ENCODE results near the gene BBOX1. TPM values are rescaled to one million over a fixed set of nuclear protein-coding genes. Genes with fewer than 3 reads are reported as not detected.

The BBOX1 gene
- total RNA-seq, 2 donors from 2014 or later: not detected

DNA sequence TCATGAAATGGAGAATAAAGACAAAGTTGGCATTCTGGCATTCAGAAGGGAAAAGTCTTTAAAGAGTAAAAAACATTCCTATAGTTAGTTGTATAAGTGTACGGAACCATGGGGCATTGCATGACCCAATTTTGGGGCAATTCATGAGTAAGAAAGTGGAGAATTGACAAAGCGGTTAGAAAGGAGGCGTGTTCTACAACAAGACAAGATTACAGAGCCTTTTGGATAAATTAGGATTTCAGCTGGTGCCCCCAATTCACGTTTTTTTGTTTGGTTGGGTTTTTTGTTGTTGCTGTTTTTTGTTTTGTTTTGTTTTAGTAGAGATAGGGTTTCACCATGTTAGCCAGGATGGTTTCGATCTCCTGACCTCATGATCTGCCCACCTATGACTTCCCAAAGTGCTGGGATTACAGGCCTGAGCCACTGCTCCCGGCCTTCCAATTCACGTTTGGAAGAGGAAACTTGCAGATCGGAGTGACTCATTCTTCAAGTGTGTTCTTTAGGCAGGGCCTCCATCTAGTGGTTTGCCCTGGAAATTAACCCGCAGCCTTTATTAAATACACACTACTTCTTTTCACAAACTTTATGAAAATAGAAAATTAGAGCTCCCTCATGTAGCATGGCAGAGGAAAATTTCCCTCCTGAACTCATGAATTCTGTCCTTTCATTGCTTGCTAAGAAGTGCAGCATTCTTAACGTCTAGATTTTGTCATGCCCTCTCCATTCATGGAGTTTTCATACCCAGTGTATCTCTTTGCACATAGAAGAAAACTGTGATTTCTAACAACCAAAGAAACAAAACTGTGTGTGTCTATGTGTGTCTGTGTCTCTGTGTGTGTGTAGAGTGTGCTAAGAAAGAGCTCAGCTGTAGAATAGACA lies 118.1 kb downstream of the BBOX1 start:
- DNase-seq: peak; percentile 61
- intact Hi-C loops (cut with DNase I): loop anchor here (5.0 kb wide), 2 partner anchors 406 to 861 kb away; no protein-coding TSS in a partner anchor
- Histone ChIP-seq H3K9ac (ENCODE audit: low read depth in 2 of 2, low read length in 2 of 2) (no peak overlapping the region), H3K9me3 (no peaks in the 10 kb centered on the region), H3K27ac (no peak overlapping the region), H3K36me3 (no peaks in the 10 kb centered on the region), H3K27me3 (no peaks in the 10 kb centered on the region), H3K4me1 (no peaks in the 10 kb centered on the region), H3K4me3 (no peak overlapping the region)
- TF ChIP-seq, protein P1, sequence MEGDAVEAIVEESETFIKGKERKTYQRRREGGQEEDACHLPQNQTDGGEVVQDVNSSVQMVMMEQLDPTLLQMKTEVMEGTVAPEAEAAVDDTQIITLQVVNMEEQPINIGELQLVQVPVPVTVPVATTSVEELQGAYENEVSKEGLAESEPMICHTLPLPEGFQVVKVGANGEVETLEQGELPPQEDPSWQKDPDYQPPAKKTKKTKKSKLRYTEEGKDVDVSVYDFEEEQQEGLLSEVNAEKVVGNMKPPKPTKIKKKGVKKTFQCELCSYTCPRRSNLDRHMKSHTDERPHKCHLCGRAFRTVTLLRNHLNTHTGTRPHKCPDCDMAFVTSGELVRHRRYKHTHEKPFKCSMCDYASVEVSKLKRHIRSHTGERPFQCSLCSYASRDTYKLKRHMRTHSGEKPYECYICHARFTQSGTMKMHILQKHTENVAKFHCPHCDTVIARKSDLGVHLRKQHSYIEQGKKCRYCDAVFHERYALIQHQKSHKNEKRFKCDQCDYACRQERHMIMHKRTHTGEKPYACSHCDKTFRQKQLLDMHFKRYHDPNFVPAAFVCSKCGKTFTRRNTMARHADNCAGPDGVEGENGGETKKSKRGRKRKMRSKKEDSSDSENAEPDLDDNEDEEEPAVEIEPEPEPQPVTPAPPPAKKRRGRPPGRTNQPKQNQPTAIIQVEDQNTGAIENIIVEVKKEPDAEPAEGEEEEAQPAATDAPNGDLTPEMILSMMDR (IDR thresholded peaks at IDR 0.05): peak; percentile 75

DNA sequence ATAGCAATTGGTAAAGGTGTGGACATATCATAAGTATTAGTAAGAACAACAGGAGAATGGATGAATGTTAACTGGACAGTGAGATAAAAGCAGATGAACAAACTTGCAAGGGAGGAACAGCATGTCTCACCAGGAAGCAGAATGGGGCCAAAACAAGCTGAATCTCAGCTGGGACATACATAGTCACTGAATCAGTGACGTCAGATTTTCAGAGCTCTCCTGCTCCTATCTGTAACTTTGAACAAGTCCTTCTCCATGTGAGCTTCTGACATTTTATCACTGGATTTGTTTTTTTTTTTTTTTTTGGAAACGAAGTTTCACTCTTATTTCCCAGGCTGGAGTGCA lies 118.7 kb downstream of the BBOX1 start:
- H3K4me1 ChIP-seq: no peaks in the 10 kb centered on the region
- no peaks in the 10 kb centered on the region for H3K27me3 ChIP-seq
- H3K9ac ChIP-seq (ENCODE audit: low read depth in 2 of 2, low read length in 2 of 2): no peak overlapping the region
- intact Hi-C loops (cut with DNase I): loop anchor here (5.0 kb wide), 2 partner anchors 407 to 862 kb away; no protein-coding TSS in a partner anchor
- no peak overlapping the region for H3K27ac ChIP-seq
- H3K36me3 ChIP-seq: no peaks in the 10 kb centered on the region
- no peak for DNase-seq
- TF ChIP-seq, protein P1 (IDR thresholded peaks at IDR 0.05): no peak
- no peaks in the 10 kb centered on the region for H3K9me3 ChIP-seq
- no peak overlapping the region for H3K4me3 ChIP-seq

DNA sequence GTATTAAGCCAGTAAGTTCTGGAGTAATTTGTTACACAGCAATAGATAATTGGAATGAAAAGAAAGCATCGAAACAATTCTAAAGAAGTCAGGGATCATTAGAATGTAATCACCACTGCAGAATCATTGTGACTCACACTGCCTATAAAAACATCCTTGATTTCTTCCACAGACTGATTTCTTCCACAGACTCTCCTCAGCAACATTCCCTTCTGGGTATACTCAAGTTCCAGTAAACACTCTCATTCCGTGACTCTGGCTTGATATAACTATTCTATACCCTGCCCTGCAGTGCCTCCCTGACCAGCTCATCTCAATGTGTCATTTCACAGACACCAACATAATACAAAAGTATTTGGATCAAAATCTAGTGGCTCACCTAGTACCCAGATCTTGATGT lies 120.5 kb downstream of the BBOX1 start:
- H3K27ac ChIP-seq: no peak overlapping the region
- TF ChIP-seq, protein P1 (IDR thresholded peaks at IDR 0.05): no peak
- H3K9me3 ChIP-seq: no peaks in the 10 kb centered on the region
- intact Hi-C loops (cut with DNase I): no loop called here
- H3K36me3 ChIP-seq: no peaks in the 10 kb centered on the region
- no peaks in the 10 kb centered on the region for H3K4me1 ChIP-seq
- H3K4me3 ChIP-seq: no peak overlapping the region
- H3K27me3 ChIP-seq: no peaks in the 10 kb centered on the region
- no peak overlapping the region for H3K9ac ChIP-seq (ENCODE audit: low read depth in 2 of 2, low read length in 2 of 2)
- no peak for DNase-seq

DNA sequence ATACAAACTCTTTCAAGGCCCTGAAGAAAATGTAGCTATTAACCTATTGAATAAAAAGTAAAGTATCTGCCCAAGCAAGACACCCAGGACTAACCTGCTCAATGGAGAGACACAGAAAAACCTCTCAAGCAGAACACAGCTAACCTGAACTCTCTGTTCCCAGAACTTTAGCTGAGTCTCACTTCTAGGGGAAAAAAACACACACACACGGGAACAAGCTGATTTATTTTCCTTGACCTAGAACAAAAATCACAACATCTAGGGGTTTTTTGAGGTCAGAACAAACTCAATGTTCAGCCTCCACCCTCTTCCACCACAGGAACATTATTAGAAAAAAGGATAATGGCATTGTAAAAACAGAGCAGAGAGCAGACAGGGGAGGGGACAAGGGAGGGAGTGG lies 121.6 kb downstream of the BBOX1 start:
- Histone ChIP-seq H3K27ac (no peak overlapping the region), H3K9ac (ENCODE audit: low read depth in 2 of 2, low read length in 2 of 2) (no peak overlapping the region), H3K4me3 (no peak overlapping the region), H3K36me3 (no peaks in the 10 kb centered on the region), H3K9me3 (no peaks in the 10 kb centered on the region), H3K27me3 (no peaks in the 10 kb centered on the region), H3K4me1 (no peaks in the 10 kb centered on the region)
- DNase-seq: no peak
- TF ChIP-seq, protein P1 (IDR thresholded peaks at IDR 0.05): no peak
- intact Hi-C loops (cut with DNase I): no loop called here

DNA sequence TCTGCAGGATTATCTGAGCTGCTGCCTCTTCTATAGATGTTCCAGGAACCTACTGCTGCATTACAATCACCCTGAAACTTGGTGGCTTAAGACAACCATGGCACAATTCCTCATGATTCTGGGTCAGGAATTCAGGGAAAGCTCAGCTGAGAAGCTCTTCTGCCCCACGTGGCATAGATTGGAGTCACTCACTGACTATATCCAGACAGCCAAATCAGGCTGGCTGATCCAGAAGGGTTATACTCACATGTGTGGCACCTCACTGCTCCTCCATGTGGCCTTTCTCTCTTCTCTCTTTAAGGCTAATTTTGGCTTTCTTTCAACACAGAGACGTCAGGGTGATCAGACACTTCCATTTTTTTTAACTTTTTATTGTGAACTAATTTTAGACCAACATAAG lies 125.5 kb downstream of the BBOX1 start:
- no peak for DNase-seq
- intact Hi-C loops (cut with DNase I): no loop called here
- TF ChIP-seq, protein P1 (IDR thresholded peaks at IDR 0.05): no peak
- Histone ChIP-seq H3K27ac (no peak overlapping the region), H3K9ac (ENCODE audit: low read depth in 2 of 2, low read length in 2 of 2) (no peak overlapping the region), H3K4me1 (no peaks in the 10 kb centered on the region), H3K27me3 (no peaks in the 10 kb centered on the region), H3K9me3 (no peaks in the 10 kb centered on the region), H3K36me3 (no peaks in the 10 kb centered on the region), H3K4me3 (no peak overlapping the region)

All from colonic mucosa (tissue), 4 donors.